ENCODE measurements around the gene AP4B1.

The AP4B1 gene

DNA sequence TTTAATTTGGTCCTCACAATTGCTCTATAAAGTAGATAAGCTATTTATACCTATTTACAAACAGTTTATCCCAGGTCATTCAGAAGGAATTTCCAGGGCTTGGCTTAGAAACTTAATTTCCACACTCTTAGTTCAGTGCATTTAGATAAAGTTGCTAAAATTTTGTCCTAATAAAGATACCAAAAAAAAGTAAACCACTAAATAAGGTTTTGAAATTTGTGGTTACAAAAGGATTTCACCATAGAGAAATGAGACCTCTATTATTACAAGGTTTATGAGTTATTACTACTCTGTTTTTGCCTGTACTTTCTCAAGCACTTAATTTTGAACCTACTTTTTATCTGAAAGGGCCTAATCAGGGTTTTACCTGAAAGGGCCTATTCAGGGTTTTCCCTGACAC, 55.5 kb downstream of the AP4B1 start:
- TF ChIP-seq, protein P1, sequence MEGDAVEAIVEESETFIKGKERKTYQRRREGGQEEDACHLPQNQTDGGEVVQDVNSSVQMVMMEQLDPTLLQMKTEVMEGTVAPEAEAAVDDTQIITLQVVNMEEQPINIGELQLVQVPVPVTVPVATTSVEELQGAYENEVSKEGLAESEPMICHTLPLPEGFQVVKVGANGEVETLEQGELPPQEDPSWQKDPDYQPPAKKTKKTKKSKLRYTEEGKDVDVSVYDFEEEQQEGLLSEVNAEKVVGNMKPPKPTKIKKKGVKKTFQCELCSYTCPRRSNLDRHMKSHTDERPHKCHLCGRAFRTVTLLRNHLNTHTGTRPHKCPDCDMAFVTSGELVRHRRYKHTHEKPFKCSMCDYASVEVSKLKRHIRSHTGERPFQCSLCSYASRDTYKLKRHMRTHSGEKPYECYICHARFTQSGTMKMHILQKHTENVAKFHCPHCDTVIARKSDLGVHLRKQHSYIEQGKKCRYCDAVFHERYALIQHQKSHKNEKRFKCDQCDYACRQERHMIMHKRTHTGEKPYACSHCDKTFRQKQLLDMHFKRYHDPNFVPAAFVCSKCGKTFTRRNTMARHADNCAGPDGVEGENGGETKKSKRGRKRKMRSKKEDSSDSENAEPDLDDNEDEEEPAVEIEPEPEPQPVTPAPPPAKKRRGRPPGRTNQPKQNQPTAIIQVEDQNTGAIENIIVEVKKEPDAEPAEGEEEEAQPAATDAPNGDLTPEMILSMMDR (IDR thresholded peaks at IDR 0.05), result no peak

DNA sequence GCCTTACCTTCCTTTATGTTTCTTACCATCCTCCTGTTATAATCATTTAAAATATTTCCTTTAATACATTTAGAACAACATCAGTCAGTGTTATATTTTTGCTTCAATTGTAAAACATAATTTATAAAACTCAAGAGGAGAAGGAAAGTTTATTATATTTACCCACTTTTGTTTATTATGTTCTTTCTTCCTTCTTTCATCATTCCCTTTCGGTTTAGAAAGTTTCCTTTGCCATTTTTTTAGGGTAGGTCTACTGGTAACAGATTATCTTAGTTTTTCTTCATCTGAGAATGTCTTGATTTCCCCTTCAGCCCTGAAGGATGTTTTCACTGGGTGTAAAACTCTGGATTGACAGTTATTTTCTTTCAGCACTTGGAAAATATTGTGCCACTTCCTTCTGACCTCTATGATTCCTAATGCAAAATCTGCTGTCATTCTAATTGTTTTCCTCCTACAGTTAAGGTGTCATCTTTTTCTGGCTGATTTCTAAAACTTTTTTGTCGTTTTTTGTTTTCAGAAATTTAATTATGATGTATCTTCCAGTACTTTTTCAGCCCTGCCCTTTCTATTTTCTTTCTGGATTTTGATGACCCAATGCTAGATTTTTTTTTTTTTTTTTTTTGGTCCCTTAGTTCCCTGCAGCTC, 58.1 kb downstream of the AP4B1 start:
- TF ChIP-seq, protein P1 (IDR thresholded peaks at IDR 0.05), result no peak
